HuH-7 (cell line): ENCODE results near the gene OSBP2.
A peak's percentile ranks its signal among the peaks of the same experiment; 100 is the strongest.

ENCODE experiments used
- DNase-seq: peaks from one replicate; pipeline ENCODE4 v3.0.0; 2011; ENCODE audit warnings: low spot score

OSBP2 gene

DNA sequence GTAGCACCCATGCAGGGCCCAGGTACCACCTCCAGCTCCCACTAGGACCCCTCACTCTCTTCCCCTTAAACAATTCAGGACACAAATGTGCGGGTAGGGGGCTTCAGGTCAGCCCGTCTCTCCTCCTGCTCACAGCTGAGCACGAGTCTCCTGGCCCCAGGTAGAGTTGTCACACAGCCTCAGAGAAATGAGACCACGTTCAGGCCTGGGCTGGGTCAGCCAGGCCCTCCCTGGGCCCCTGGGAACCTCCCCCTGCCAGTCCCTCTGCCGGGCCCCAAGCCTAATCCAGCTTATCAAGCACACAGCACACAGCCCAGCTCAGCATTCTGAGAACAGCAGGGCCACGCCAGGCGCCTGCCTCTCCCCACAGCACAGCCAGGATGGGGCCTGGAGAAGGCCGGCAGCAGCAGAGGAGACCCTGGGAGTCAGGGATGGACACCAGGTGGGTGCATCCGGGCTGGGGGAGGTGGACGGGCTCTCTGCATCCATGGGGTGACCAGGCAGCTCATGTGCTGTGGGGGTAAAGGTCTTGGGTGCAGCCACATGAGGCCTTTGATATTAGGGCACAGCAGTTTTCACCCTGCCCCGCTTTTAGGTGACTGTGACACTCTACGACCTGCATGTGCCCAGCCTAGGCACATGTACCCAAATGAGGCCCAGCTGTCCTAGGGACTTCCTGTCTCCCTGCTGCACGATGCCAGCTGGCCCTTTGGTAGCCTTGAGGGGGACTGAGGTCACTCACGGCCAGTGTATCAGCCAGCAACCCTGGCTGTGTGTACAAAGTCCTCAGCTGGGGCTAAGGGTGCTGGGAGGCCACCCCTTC, 186.9 kb downstream of the OSBP2 start:
- DNase-seq = peak; percentile 88

GRCh38 chr22:30882184-30882717, 187.6 kb downstream of the OSBP2 start:
- DNase-seq = no peak

- no peak for DNase-seq
Measured at GRCh38 chr22:30882974-30883533, 188.4 kb downstream of the OSBP2 start.

DNA sequence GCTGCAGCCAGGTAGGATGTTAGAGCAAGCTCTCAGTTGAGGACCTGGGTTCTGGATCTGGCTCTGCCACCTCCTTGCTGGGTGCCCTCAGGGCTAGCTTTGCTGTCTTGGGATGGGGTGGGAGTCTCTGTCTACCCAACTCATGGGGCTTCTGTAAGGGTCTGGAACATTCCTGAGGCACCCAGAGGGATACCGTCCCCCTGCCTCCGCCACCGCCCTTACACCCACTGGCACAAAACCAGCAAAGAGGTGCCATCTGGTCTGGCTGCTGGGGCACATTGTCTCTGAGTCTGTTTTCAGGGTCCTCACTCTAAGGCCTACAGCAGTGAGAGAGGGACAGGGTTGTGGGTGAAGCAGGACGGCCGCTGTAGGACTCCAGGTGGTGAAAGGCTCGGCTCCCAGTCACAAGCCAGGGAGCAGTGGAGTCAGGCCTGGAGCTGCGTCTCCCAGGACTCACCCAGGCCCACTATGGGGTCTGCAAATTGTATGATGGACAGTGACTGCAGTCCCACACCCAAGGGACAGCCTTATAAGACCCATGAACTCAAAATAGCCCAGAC, 189.0 kb downstream of the OSBP2 start:
- no peak for DNase-seq

- no peak for DNase-seq
Measured at GRCh38 chr22:30884211-30885000, 189.7 kb downstream of the OSBP2 start.

GRCh38 chr22:30885001-30885366, 190.3 kb downstream of the OSBP2 start:
- no peak for DNase-seq

DNA sequence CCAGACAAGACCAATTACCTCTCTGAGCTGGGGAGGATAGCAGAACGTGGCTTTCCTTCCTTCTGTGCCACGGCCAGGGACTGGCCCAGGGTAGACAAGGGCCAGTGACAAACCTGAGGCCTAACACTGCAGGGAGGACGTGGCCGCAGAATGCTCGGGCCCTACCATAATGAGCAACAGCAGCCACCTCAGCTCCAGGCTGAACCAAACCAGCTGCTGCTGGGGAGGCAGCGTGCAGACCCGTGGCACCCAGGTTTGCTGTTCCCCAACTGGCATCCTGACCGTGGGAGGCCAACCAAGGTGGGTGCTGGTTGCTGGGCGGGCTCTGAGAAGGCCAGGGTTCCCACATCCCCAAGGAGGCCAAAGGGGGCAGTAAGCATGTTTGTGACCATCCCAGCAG, 190.9 kb downstream of the OSBP2 start:
- no peak for DNase-seq

DNA sequence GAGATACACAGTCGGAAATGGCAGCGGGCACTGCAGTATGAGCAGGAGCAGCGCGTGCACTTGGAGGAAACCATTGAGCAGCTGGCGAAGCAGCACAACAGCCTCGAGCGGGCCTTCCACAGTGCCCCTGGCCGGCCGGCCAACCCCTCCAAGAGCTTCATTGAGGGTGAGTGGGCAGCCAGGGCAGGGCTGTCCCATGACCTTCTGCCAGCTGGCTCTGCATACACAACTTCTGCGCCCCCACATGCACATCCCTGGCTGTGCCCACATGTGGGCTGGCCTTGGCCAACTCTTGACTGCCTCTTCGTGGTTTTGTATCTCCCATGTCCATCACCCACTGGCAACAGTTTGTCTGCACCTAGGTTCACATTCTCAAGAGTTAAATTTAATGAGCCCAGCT, 192.8 kb downstream of the OSBP2 start:
- no peak for DNase-seq

DNA sequence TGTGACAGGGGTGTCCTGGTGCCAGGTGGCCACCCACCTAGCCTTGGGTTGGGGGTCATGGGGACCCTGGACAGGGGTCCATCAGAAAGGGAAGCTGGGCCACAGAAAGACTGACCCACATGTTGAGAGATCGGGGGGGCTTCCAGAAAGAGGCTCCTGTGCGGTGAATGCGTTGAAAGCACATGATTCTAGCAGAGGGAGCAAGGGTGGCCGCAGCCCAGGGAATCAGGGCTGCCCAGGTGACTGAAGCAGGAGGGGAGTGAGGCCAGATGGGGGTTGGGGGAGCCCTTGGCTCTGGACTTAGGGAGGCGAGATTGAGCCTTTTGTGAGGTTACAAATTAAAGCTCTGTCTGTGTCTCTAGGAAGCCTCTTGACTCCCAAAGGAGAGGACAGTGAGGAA, 193.2 kb downstream of the OSBP2 start:
- DNase-seq = no peak

DNA sequence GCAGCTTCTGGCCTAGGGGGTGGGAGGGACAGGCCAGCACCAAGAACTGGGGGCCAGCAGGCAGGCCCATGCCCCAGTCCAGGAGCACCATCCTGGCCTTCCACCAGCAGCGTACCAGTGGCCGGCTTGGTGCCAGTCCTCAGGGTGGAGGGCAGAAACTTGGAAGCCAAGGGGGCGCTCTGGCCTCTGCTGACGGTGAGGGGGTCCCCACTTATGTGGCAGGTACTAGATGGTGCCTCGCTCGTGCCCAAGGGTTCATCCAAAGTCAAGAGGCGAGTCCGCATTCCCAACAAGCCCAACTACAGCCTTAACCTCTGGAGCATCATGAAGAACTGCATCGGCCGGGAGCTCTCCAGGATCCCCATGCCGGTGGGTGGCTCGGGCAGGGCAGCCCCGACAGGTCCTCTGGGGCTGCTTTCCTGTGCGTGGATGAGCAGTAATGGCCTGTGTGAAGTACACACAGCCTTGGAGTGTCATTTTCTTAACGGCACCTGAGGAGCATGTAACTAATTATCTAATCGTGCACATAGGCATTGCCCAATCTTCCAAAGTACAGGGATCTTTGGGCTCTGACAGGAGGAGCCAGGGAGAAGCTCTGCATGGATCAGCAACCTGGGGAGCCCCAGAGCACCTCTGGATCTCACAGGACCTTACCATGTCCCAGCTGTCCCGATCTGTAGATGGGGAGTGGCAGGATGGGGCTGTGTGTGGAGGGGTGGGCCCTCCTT, 194.8 kb downstream of the OSBP2 start:
- DNase-seq = no peak

DNA sequence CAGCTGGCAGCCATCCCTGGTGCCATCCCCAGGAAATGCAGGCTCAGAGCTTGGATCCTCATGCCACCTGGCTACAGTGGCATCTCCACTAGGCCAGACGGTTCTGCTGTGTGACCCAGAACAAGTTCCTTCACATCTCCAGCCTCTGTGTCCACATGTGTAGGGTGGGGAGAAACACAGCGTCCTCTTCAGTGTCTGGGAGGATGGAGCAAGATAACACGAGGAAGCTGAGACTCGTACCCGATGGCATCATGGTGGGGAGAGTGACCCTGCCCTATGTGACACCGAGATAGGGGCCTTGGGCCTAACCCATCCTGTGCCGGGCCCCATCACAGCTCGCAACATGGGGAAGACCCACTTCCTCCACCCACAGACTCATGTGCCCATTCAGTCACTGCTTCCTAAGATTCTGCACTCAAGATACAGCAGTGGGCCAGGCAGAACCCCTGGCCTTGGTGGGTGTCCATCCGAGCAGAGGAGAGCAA, 195.4 kb downstream of the OSBP2 start:
- DNase-seq = no peak

DNA sequence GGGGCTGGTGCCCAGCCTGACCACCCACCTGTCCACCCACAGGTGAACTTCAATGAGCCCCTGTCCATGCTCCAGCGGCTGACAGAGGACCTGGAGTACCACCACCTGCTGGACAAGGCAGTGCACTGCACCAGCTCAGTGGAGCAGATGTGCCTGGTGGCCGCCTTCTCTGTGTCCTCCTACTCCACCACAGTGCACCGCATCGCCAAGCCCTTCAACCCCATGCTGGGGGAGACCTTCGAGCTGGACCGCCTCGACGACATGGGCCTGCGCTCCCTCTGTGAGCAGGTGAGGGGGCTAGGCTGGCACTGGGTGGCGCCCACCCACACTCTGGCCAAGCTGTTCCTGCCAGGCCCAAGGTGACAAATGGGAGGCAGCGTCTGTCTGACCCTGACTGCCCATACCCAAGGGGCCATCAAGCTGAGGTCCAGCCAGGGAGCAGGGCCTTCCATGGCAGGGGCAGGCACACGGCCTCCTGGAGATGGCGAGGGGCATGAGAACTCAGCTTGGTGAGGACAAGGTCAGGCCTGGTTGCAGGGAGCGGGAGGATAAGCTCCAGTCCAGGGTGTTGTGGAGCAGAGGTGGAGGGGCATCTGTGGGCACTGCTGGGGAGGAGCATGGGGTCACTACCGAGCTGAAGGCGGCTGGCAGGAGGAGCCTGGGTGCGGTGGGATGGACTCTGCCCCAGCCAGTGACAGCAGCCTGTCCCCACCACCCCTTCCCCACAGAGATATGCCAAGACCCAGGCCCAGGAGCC, 196.2 kb downstream of the OSBP2 start:
- DNase-seq = peak; percentile 85

DNA sequence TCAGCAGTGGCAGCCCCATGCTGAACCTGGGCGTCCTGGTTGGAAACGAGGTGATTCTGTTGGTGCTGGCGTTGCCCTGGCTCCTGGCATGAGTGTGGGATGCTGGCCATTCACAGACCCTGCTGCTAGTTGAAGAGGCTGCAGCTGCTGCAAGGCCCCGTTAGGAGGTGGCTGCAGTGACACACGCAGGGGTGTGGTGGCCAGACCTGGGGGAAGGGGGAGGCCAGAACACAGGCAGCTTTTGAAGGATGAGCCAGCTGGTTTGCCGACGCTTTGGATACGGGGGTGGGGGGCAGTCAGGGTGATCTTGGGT, 196.7 kb downstream of the OSBP2 start:
- no peak for DNase-seq

- no peak for DNase-seq
Measured at GRCh38 chr22:30891781-30892180, 197.1 kb downstream of the OSBP2 start.

DNA sequence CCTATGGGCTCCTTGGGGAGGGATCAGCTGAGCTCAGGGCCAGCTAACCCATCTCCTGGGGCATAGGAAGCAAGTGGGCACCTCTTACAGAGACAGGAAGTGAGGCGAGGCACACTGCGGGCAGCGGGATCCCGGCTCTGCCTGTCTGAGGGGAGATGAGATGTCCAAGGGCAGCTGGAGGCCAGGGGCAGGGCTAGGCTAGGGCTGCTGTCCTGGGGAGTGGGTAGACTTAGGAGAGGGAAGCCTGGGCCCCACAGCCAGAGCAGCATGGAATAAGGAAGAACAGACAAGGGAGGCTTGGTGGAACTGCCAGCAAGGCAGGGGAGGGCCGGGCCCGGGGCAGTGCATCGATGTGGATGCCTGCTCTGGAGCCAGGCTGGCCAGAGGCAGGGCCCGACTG, 197.6 kb downstream of the OSBP2 start:
- no peak for DNase-seq

DNA sequence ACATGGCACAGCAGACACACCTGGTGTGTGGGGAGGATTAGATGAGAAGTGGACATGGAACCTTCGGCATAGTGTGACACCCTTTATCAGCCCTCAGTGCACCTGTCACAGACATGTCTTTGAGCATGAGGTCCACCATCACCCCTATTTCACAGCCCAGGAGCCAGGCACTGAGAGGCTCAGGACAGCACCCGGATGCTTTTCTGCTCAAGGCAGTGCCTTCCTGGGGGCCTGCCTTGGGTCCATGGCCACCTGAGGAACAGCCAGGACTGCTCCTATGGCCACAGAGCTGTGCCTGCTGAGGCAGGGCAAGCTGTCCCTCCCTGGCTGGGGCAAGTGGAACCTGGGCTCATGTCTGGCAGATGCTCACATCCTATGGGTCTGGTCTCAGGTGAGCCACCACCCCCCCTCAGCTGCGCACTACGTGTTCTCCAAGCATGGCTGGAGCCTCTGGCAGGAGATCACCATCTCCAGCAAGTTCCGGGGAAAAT, 198.1 kb downstream of the OSBP2 start:
- DNase-seq = no peak

GRCh38 chr22:30893434-30894370, 199.0 kb downstream of the OSBP2 start:
- DNase-seq = no peak

DNA sequence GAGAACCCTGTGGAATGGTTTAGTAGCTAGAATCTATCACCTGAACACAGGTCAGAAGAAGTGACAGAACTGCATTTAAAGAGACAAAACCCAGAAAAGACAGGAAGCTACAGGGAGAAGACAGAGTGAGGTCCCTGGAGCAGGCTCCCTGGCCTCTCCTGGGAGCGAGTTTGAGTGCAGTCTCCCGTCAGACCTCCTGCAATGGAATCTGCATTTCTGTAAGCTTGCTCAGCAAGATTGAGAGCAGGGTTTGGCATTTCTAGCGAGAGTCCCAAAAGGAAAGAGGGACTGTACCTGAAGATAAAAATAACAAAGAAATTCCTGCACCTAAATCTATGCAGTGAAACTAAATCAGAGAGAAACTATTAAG, 199.7 kb downstream of the OSBP2 start:
- no peak for DNase-seq

- no peak for DNase-seq
Measured at GRCh38 chr22:30902496-30903357, 208.1 kb downstream of the OSBP2 start.
